Naive thymus-derived CD4-positive, alpha-beta T cell (primary cell): ENCODE data around the gene GNPNAT1. TPM values are rescaled to one million over a fixed set of nuclear protein-coding genes. Genes with fewer than 3 reads are reported as not detected.

Experiments
- polyA plus RNA-seq, 2 donors: library from polyadenylated mRNA; unstranded; fragments of 300-500 nt; fragmentation: Illumina TruSeq; gene quantifications; one replicate each; pipeline ENCODE4 v1.2.3, GENCODE V29; 2021
- total RNA-seq, 6 experiments: library from RNA in 5 of 6; stranded (reverse) in 5 of 6; gene quantifications; 1 replicate in 5 of 6; 2 replicates in 1 of 6; pipeline ENCODE4 v1.2.3 and lab custom pipeline; 2021 to 2026

The GNPNAT1 gene
- total and polyA plus RNA-seq, 7 experiments from 2014 or later, result 4.6 to 17.2 (median 9.1) TPM

Other genes starting within 250 kb of the GNPNAT1 start
- 10 to 100 TPM in 2 of 5 experiments, 1 to 10 TPM in 3; 6.9 to 15.8 (median 9.1) TPM for gene TXNDC16, start 239.1 kb downstream of the GNPNAT1 start, total RNA-seq
- gene TXNDC16, start 239.1 kb downstream of the GNPNAT1 start, polyA plus RNA-seq, result 1 to 10 TPM; 2.0 to 2.6 TPM
- under 1 TPM in 3 of 5 experiments, not detected in 2; 0.27 to 0.70 (median 0.34) TPM for gene GPR137C, start 238.8 kb downstream of the GNPNAT1 start, total RNA-seq
- not detected for gene GPR137C, start 238.8 kb downstream of the GNPNAT1 start, polyA plus RNA-seq
- 100 to 1,000 TPM in 1 of 5 experiments, 10 to 100 TPM in 4; 65.3 to 201 (median 68.7) TPM for gene ERO1A, start 96.0 kb downstream of the GNPNAT1 start, total RNA-seq
- gene ERO1A, start 96.0 kb downstream of the GNPNAT1 start, polyA plus RNA-seq, result 10 to 100 TPM; 32.1 to 33.8 TPM
- gene PSMC6, start 84.4 kb downstream of the GNPNAT1 start, total RNA-seq, result 100 to 1,000 TPM in 1 of 5 experiments, 10 to 100 TPM in 4; 84.8 to 131 (median 95.9) TPM
- 10 to 100 TPM; 63.8 to 64.4 TPM for gene PSMC6, start 84.4 kb downstream of the GNPNAT1 start, polyA plus RNA-seq
- gene STYX, start 61.4 kb downstream of the GNPNAT1 start, total RNA-seq, result 10 to 100 TPM; 23.9 to 45.3 (median 29.2) TPM
- gene STYX, start 61.4 kb downstream of the GNPNAT1 start, polyA plus RNA-seq, result 10 to 100 TPM; 17.2 to 42.8 TPM
- under 1 TPM in 4 of 5 experiments, not detected in 1; 0.13 to 0.58 (median 0.33) TPM for gene FERMT2, start 159.4 kb upstream of the GNPNAT1 start, total RNA-seq
- gene FERMT2, start 159.4 kb upstream of the GNPNAT1 start, polyA plus RNA-seq, result not detected